Thoracic aorta (tissue), 2 donors: ENCODE data around the gene SPRR5. TPM values are rescaled to one million over a fixed set of nuclear protein-coding genes. Genes with fewer than 3 reads are reported as not detected.

Experiments
- ATAC-seq: fragments of 150-250 bp; one replicate; pipeline ENCODE4 v1.8.0; 2017; ENCODE audit warnings: low read depth; ENCODE audit not compliant: insufficient number of reproducible peaks, low FRiP score
- DNase-seq: peaks from one replicate; pipeline ENCODE4 v3.0.0-alpha.2; 2020; ENCODE audit warnings: low spot score
- H3K27ac ChIP-seq, 2 donors: fragments of 200-600 bp; sonication (generic); 1 replicate in 1 of 2; 2 replicates in 1 of 2; pipeline ENCODE4 v1.5.1; 2016; ENCODE audit warnings: mild to moderate bottlenecking in 2 of 2, moderate library complexity in 2 of 2
- H3K27me3 ChIP-seq: fragments of 200-600 bp; sonication (generic); replicated peaks from 2 replicates; pipeline ENCODE4 v1.6.0; 2016; ENCODE audit warnings: mild to moderate bottlenecking; ENCODE audit not compliant: insufficient read depth
- H3K36me3 ChIP-seq: fragments of 200-600 bp; sonication (generic); one replicate; pipeline ENCODE4 v1.5.1; 2016
- H3K4me1 ChIP-seq, 2 donors: fragments of 200-600 bp; sonication (generic); 1 replicate in 1 of 2; 2 replicates in 1 of 2; pipeline versions ENCODE4 v1.5.1 to v1.6.0; 2016; ENCODE audit warnings: low read depth in 2 of 2, mild to moderate bottlenecking in 1 of 2; ENCODE audit not compliant: control insufficient read depth in 1 of 2
- H3K4me3 ChIP-seq: fragments of 200-600 bp; sonication (generic); 2 replicates; pipeline ENCODE4 v1.5.1; 2016; ENCODE audit warnings: mild to moderate bottlenecking
- H3K9me3 ChIP-seq: fragments of 200-600 bp; sonication (generic); 2 replicates; pipeline ENCODE4 v1.5.1; 2016
- total RNA-seq, 2 donors: library from RNA; depleted of rRNA; stranded (reverse); fragments of >200 nt; gene quantifications; one replicate each; pipeline versions ENCODE4 v1.1.0 to v1.2.3, GENCODE V29; 2016
- TF ChIP-seq, protein P1 (sequence below): fragments of 200-600 bp; sonication (generic); IDR thresholded peaks from one replicate; pipeline ENCODE4 v1.5.1; 2019; ENCODE audit warnings: antibody characterized with exemption

Gene SPRR5
- total RNA-seq, 2 donors from 2014 or later: not detected

DNA sequence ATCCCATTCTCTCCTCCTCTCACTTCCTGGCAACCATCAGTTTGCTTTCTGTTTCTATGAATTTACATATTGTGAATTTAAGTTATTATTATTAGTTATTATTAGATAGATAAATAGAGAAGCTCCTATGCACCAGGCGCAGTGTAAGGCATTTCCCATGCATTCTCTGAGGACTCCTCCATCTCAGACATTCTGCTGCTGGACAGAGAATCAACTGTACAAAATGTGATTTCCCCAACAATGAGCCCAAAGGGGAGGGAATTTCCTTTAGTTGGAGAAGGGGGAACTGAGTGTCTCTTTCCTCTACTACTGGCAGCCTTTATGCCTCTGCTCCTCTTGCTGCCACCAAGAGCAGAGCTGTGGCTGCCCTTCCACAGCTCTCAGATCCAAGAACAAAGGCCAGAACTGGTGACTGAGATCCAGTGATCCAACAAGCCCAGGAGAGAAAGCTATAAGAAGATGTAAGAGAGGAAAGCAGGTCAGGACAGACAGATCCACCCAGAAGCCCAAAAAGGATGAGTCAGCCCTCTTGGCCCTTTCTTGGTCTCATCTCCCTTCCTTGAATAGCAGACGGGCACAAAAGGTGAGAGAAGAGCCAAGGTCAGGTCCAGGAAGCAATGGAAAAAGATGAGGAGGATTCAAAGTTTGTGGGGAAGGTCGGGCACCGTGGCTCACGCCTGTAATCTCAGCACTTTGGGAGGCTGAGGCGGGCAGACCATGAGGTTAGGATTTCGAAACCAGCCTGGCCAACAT lies 42.1 kb upstream of the SPRR5 start:
- TF ChIP-seq, protein P1, sequence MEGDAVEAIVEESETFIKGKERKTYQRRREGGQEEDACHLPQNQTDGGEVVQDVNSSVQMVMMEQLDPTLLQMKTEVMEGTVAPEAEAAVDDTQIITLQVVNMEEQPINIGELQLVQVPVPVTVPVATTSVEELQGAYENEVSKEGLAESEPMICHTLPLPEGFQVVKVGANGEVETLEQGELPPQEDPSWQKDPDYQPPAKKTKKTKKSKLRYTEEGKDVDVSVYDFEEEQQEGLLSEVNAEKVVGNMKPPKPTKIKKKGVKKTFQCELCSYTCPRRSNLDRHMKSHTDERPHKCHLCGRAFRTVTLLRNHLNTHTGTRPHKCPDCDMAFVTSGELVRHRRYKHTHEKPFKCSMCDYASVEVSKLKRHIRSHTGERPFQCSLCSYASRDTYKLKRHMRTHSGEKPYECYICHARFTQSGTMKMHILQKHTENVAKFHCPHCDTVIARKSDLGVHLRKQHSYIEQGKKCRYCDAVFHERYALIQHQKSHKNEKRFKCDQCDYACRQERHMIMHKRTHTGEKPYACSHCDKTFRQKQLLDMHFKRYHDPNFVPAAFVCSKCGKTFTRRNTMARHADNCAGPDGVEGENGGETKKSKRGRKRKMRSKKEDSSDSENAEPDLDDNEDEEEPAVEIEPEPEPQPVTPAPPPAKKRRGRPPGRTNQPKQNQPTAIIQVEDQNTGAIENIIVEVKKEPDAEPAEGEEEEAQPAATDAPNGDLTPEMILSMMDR: no peak
- Histone ChIP-seq H3K27ac (no peak overlapping the region), H3K9me3 (no peaks in the 10 kb centered on the region), H3K36me3 (no peaks in the 10 kb centered on the region), H3K4me3 (no peak overlapping the region), H3K4me1 (no peaks in the 10 kb centered on the region), H3K27me3 (no peaks in the 10 kb centered on the region)
- DNase-seq (no peak), ATAC-seq (no peak)

DNA sequence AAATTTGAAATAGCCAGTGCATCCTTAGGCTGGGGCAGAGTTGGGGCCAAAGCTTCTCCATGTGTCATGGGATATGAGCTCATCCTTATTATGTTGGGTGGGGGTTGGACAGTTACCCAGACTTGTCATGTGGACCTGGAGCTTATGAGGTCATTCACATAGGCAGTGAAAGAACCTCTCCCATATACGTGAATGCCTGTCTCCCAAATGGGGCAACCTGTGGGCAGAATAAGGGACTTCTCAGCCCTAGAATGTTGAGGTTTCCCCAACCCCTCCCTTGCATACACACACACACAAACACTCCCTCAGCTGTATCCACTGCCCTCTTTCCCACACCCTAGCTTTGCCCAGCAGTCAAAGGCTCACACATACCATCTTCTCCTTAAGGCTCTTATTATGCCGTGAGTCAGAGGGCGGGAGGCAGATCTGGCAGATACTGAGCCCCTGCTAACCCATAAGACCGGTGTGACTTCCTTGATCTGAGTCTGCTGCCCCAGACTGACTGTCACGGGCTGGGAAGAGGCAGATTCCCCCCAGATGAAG lies 40.9 kb upstream of the SPRR5 start:
- Histone ChIP-seq H3K27me3 (no peaks in the 10 kb centered on the region), H3K4me1 (no peaks in the 10 kb centered on the region), H3K4me3 (no peak overlapping the region), H3K27ac (no peak overlapping the region), H3K36me3 (no peaks in the 10 kb centered on the region), H3K9me3 (no peaks in the 10 kb centered on the region)
- TF ChIP-seq, protein P1: no peak
- DNase-seq (no peak), ATAC-seq (no peak)

DNA sequence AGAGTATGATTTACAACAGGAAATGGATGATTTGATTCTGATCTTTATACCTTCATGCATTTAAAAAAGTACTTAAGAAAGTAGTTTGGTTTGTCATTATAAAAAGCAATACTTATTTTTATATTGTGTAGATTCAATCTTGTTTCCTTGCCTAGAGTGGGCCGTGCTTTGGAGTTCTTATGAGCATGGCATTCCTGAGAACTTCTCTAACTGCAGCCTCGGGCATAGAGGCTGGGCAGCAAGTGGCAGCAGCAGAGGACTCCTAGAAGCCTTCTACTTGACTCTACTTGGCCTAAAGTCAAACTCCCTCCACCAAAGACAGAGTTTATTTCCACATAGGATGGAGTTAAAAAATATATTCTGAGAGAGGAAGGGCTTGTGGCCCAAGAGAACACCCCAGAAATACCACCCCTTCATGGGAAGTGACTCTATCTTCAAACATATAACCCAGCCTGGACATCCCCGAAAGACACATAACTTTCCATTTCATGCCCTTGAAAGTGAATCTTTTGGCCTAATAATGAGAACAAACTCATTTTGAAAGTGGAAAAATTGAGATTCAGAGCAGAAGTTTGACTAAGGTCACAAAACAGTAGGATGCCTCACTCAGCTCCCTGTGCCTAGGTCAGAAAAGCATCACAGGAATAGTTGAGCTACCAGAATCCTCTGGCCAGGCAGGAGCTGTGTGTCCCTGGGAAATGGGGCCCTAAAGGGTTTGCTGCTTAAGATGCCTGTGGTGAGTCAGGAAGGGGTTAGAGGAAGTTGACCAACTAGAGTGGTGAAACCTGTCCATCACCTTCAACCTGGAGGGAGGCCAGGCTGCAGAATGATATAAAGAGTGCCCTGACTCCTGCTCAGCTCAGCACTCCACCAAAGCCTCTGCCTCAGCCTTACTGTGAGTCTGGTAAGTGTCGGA lies 39.1 kb upstream of the SPRR5 start, which contains the start of gene IVL:
TSS of gene IVL (plus strand) at position 861 of the 916 bp plus-strand sequence. CDS start 1,252 bp downstream, outside the sequence.
- H3K4me3 ChIP-seq: no peak within 1 kb of the TSS
- ATAC-seq: no peak

DNA sequence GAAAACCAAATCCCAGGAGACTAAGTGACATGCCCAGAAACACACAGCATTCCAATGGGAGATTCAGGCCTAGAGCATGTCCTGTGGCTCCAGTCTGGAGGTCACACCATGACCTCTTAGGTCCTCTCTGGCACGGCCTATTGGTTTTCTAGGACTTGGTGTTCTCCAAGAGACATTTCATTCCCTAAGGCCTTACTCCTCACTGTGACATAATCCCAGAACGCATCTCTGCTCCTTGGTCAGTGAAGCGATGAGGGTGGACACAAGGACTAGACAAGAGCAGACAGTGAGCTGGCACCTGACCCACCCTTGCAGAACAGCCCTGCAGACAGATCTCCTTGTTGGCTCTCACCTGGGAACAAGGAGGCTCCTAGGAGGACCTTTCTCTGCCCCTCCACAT lies 37.8 kb upstream of the SPRR5 start:
- DNase-seq: no peak
- H3K36me3 ChIP-seq: no peaks in the 10 kb centered on the region
- H3K9me3 ChIP-seq: no peaks in the 10 kb centered on the region
- no peaks in the 10 kb centered on the region for H3K4me1 ChIP-seq
- no peak overlapping the region for H3K4me3 ChIP-seq
- H3K27me3 ChIP-seq: no peaks in the 10 kb centered on the region
- no peak for ATAC-seq
- H3K27ac ChIP-seq: no peak overlapping the region
- TF ChIP-seq, protein P1: no peak

More for the DNA sequence above, 39.1 kb upstream of the SPRR5 start, which contains the start of gene IVL:
- Histone ChIP-seq H3K27ac (no peak within 1 kb of the TSS), H3K36me3 (no peaks in the 10 kb centered on the region), H3K9me3 (no peaks in the 10 kb centered on the region), H3K27me3 (no peaks in the 10 kb centered on the region), H3K4me1 (no peaks in the 10 kb centered on the region)
- no peak for DNase-seq
- TF ChIP-seq, protein P1: no peak

DNA sequence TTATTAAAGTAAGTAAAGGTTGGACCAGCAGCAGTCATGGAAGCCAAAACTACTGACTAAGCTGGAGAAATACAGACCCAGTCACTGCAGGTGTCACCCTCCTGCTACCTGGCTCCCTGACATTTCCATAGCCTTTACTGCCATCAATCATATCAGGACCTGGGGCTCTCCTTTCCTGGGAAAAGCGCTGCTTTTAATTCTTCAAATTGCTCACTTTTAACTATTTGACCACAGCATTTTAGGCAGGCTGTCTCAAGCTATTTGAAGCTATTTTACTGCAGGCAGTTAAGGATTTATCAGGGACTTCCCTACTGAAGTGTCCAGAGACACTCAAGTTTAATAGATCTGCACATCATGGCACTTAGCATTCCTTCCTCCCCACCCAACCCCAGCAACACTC lies 34.5 kb upstream of the SPRR5 start:
- no peak for ATAC-seq
- no peaks in the 10 kb centered on the region for H3K36me3 ChIP-seq
- no peak for DNase-seq

More for the DNA sequence above, 34.5 kb upstream of the SPRR5 start:
- Histone ChIP-seq H3K27ac (no peak overlapping the region), H3K4me1 (no peaks in the 10 kb centered on the region), H3K9me3 (no peaks in the 10 kb centered on the region), H3K27me3 (no peaks in the 10 kb centered on the region), H3K4me3 (no peak overlapping the region)
- TF ChIP-seq, protein P1: no peak
